CD4-positive, alpha-beta T cell treated with Interferon alpha-2 for 1 hour (primary cell): ENCODE data around the gene OBSCN.

Source experiments
- DNase-seq, 2 donors: peaks; one replicate each; pipeline ENCODE4 v3.0.0-alpha.2; 2020 to 2022

OBSCN gene

DNA sequence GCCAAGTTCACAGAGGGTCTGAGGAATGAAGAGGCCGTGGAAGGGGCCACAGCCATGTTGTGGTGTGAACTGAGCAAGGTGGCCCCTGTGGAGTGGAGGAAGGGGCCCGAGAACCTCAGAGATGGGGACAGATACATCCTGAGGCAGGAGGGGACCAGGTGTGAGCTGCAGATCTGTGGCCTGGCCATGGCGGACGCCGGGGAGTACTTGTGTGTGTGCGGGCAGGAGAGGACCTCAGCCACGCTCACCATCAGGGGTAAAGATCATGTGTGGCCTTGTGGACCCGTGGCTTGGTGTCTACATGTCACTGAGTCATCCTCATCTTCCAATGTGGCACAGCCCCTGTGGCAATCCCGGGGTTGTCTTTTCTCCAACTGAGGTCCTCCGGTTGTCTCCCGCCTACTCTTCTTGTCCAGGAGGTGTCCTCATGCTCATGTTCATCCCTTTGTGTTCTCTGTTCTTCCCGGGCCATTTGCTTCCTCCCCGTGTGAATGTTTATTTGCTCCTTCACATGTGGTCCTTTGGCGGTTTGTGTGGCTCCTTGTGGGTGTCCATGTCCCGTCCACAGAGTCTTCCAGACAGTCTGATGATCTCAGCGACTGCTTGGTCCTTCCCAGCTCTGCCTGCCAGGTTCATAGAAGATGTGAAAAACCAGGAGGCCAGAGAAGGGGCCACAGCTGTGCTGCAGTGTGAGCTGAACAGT lies 84.2 kb downstream of the OBSCN start:
- no peak for DNase-seq

DNA sequence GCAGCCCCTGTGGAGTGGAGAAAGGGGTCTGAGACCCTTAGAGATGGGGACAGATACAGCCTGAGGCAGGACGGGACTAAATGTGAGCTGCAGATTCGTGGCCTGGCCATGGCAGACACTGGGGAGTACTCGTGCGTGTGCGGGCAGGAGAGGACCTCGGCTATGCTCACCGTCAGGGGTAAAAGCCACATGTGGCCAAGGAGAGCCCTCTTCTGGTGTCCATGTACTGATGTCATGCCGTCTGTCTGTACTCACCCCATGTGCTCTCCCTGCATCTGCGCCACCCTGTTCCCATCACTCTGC lies 84.7 kb downstream of the OBSCN start:
- DNase-seq = no peak

- no peak for DNase-seq
These were observed 85.5 kb downstream of the OBSCN start for GRCh38 chr1:228293393-228293792.

DNA sequence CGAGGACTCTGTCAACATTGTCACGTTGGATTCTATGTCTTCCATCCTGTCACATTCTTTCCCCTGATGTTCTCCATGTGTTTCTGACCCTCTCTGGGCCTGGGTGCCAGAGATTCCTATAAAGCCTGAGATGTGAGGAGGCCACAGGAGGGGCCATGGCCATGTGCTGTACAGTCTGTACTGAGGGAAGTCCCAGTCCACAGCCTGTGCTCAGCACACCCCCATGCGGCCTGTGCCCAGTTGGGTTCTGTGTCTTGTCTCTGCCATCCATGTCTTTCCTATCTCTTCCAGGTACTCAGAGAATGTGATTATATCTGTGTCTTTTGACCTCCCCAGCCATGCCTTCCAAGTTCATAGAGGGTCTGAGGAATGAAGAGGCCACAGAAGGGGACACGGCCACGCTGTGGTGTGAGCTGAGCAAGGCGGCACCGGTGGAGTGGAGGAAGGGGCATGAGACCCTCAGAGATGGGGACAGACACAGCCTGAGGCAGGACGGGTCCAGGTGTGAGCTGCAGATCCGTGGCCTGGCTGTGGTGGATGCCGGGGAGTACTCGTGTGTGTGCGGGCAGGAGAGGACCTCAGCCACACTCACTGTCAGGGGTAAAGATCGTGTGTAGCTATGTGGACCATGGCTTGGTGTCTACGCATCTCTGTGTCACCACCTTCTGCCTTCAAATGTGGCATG lies 86.1 kb downstream of the OBSCN start:
- DNase-seq = no peak

DNA sequence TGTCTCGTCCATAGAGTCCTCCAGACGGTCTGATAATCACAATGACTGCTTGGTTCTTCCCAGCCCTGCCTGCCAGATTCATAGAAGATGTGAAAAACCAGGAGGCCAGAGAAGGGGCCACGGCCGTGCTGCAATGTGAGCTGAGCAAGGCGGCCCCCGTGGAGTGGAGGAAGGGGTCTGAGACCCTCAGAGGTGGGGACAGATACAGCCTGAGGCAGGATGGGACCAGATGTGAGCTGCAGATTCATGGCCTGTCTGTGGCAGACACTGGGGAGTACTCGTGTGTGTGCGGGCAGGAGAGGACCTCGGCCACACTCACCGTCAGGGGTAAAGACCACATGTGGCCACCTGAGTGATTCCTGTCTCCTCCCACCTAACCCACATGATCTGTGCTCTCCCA lies 86.9 kb downstream of the OBSCN start:
- DNase-seq = no peak

- no peak for DNase-seq
These were observed 87.4 kb downstream of the OBSCN start for GRCh38 chr1:228295201-228295600.

DNA sequence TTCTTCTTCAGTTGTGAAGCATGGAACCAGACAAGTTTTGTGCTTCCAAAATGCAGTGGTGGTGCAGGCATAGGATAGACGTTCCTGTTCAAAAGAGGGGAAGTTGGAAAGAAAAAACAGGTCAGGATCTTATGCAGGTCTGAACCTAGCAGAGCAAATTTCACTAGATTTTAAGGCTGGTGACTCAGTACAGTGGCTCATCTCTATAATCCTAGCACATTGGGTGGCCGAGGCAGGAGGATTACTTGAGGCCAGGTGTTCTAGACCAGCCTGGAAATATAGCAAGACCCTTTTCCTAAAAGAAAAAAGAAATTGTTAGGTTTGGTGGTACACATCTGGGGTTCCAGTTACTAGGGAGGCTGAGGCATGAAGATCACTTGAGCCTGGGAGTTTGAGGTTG lies 88.1 kb downstream of the OBSCN start:
- no peak for DNase-seq

DNA sequence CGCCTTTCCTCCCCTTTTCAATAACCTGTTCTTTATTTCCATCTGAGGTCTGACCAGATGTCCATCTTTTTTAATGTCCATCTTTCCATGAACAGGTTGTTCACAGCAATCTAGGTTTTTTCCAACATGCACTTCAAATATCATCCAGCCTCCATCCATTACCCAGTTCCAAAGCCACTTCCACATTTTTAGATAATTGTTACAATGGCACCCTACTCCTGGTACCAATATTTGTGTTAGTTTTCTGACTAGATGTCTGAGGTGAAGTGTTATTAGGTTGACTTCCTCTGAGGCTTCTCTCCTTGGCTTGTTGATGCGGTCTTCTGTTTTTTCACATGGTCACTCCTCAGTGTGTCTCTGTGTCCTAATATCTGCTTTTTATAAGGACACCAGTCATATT lies 89.4 kb downstream of the OBSCN start:
- DNase-seq = no peak

GRCh38 chr1:228297822-228298221 lies 90.0 kb downstream of the OBSCN start:
- no peak for DNase-seq

GRCh38 chr1:228298471-228298870 lies 90.6 kb downstream of the OBSCN start:
- no peak for DNase-seq

DNA sequence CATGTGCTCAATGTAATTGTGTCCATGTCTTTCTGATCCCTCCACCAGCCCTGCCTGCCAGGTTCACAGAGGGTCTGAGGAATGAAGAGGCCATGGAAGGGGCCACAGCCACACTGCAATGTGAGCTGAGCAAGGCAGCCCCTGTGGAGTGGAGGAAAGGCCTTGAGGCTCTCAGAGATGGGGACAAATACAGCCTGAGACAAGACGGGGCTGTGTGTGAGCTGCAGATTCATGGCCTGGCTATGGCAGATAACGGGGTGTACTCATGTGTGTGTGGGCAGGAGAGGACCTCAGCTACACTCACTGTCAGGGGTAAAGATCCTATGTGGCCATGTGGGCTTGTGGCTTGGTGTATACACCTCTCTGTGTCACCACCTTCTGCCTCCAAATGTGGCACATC lies 91.4 kb downstream of the OBSCN start:
- no peak for DNase-seq

GRCh38 chr1:228299901-228300300 lies 92.1 kb downstream of the OBSCN start:
- DNase-seq = no peak

DNA sequence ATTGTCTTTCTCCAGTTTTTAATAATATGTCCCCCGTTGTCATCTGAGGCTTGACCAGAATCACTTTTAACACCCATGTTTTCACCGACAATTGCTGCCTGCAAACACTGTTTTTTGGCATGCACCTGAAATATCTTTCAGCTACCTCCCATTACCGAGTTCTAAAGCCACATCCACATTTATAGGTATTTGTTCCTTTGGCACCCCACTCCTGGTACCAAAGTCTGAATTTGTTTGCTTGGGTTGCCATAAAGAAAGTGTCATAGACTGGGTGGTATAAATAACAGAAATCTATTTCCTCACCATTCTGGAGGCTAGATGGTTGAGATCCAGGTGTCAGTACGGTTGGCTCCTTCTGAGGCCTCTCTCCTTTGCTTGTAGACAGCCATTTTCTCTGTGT lies 94.2 kb downstream of the OBSCN start:
- DNase-seq = no peak

DNA sequence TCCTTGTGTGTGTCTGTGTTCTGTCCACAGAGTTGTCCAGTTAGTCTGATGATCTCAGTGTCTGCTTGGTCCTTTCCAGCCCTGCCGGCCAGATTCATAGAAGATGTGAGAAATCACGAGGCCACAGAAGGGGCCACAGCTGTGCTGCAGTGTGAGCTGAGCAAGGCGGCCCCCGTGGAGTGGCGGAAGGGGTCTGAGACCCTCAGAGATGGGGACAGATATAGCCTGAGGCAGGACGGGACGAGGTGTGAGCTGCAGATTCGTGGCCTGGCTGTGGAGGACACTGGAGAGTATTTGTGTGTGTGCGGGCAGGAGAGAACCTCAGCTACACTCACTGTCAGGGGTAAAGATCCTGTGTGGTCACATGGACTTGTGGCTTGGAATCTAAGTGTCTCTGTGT lies 95.8 kb downstream of the OBSCN start:
- DNase-seq = no peak

DNA sequence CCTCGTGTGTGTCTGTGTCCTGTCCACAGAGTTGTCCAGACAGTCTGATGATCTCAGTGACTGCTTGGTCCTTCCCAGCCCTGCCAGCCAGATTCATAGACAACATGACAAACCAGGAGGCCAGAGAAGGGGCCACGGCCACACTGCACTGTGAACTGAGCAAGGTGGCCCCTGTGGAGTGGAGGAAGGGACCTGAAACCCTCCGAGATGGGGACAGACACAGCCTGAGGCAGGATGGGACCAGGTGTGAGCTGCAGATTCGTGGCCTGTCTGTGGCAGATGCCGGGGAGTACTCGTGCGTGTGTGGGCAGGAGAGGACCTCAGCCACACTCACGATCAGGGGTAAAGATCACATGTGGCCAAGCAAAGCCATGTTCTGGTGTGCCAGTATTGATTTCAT lies 96.4 kb downstream of the OBSCN start:
- DNase-seq = no peak

DNA sequence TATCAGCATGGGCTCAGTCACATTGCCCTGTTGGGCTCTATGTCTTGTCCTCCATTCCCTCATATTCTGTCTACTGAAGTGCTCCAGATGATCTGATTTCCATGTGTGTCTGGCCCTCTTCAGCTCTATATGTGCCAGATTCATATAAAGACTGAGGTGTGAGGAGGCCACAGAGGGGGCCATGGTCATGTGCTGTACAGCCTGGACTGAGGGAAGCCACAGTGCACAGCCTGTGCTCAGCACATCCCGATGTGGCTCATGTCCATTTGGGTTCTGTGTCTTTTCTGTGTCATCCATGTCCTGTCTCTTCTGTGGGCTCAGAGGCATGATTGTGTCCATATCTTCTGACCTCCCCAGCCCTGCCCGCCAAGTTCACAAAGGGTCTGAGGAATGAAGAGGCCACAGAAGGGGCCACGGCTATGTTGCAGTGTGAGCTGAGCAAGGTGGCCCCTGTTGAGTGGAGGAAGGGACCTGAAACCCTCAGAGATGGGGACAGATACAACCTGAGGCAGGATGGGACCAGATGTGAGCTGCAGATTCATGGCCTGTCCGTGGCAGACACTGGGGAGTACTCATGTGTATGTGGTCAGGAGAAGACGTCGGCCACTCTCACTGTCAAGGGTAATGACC lies 97.0 kb downstream of the OBSCN start:
- DNase-seq = no peak

- DNase-seq = no peak
These were observed 97.9 kb downstream of the OBSCN start for GRCh38 chr1:228305721-228306152.

DNA sequence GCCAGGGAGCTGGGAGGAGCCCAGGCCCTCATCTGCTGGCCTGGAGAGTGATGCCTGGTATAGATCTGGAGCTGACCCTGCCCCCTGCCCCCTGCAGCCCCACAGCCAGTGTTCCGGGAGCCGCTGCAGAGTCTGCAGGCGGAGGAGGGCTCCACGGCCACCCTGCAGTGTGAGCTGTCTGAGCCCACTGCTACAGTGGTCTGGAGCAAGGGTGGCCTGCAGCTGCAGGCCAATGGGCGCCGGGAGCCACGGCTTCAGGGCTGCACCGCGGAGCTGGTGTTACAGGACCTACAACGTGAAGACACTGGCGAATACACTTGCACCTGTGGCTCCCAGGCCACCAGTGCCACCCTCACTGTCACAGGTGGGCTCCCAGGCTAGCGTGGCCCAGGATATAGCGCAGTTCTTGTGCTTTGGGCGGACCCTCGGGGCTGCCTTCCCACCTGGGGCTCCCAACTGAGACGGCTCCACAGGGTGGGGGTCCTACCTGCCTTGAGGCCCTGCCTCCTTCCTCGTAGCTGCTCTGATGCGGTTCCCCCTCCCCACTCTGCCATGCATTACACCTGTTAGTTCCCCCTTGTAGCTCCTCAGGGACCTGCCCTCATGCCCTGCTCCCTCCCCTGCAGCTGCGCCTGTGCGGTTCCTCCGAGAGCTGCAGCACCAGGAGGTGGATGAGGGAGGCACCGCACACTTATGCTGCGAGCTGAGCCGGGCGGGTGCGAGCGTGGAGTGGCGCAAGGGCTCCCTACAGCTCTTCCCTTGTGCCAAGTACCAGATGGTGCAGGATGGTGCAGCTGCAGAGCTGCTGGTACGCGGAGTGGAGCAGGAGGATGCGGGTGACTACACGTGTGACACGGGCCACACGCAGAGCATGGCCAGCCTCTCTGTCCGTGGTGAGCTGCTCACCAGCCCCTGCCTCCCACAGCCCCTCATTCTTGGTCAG lies 98.7 kb downstream of the OBSCN start:
- no peak for DNase-seq

- DNase-seq = no peak
These were observed 99.6 kb downstream of the OBSCN start for GRCh38 chr1:228307218-228308023.

DNA sequence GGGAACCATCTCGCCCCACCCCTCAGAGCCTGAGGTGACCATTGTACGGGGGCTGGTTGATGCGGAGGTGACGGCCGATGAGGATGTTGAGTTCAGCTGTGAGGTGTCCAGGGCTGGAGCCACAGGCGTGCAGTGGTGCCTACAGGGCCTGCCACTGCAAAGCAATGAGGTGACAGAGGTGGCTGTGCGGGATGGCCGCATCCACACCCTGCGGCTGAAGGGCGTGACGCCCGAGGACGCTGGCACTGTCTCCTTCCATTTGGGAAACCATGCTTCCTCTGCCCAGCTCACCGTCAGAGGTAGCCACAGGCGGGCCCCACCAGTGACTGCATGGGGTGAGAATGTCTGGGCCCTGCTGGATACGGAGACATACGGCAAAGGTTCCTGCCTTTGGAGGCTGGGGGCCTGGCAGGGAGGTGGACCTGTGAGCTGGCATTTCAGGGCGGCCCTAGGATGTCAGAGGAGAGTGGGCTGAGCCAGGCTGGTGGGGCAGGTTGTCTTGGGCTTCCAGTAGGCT lies 100.3 kb downstream of the OBSCN start:
- no peak for DNase-seq

GRCh38 chr1:228308628-228309325 lies 100.9 kb downstream of the OBSCN start:
- no peak for DNase-seq
